SK-N-SH (cell line): ENCODE data around the gene KRT78.

Experiments used
- CHD2 ChIP-seq: fragments of 150-350 bp; IDR thresholded peaks from 2 replicates; pipeline ENCODE4 v1.6.1; 2018; ENCODE audit warnings: low read length; ENCODE audit not compliant: partially characterized antibody
- CTCF ChIP-seq: fragments of 200-600 bp; sonication (generic); IDR thresholded peaks from 2 replicates; pipeline ENCODE4 v1.6.1; 2017; ENCODE audit warnings: antibody characterized with exemption, mild to moderate bottlenecking, moderate library complexity
- EP300 ChIP-seq, 2 experiments: IDR thresholded peaks; 2 replicates each; pipeline versions ENCODE4 v1.4.0 to v1.6.1; 2012; ENCODE audit warnings: borderline replicate concordance in 1 of 2, low read depth in 1 of 2, low read length in 1 of 2
- IRF3 ChIP-seq: fragments of 150-350 bp; IDR thresholded peaks from 2 replicates; pipeline ENCODE4 v1.6.1; 2016; ENCODE audit warnings: mild to moderate bottlenecking, low read depth, low read length
- JUND ChIP-seq: IDR thresholded peaks from 2 replicates; pipeline ENCODE4 v1.4.0; 2012
- MAX ChIP-seq: IDR thresholded peaks from 2 replicates; pipeline ENCODE4 v1.4.0; 2012; ENCODE audit warnings: low read depth
- MXI1 ChIP-seq: IDR thresholded peaks from 2 replicates; pipeline ENCODE4 v1.6.1; 2012; ENCODE audit warnings: mild to moderate bottlenecking, low read depth, low read length, improper control_type of control experiment
- RAD21 ChIP-seq: IDR thresholded peaks from 2 replicates; pipeline ENCODE4 v1.6.1; 2012; ENCODE audit warnings: mild to moderate bottlenecking, low read length
- REST ChIP-seq: IDR thresholded peaks from 2 replicates; pipeline ENCODE4 v1.6.1; 2012; ENCODE audit warnings: mild to moderate bottlenecking, low read depth, low read length, moderate library complexity
- SMC3 ChIP-seq: IDR thresholded peaks from 2 replicates; pipeline ENCODE4 v1.6.1; 2012; ENCODE audit warnings: low read depth, low read length, improper control_type of control experiment
- YY1 ChIP-seq: IDR thresholded peaks from 2 replicates; pipeline ENCODE4 v1.4.0; 2012; ENCODE audit warnings: low read depth, mild to moderate bottlenecking

GRCh38 chr12:52799505-52800211, 49.1 kb downstream of the KRT78 start:
- no peak for TF ChIP-seq MXI1
- TF ChIP-seq RAD21 = no peak
- TF ChIP-seq IRF3 = no peak
- no peak for TF ChIP-seq YY1
- no peak for TF ChIP-seq SMC3
- no peak for TF ChIP-seq CTCF
- no peak for TF ChIP-seq REST
- TF ChIP-seq CHD2 = no peak
- TF ChIP-seq MAX = no peak
- TF ChIP-seq EP300 (IDR thresholded peaks at IDR 0.05; ENCODE audit: borderline replicate concordance in 1 of 2, low read depth in 1 of 2, low read length in 1 of 2) = no peak
- TF ChIP-seq JUND = no peak
